Panc1 (cell line): ENCODE results near the gene LIMCH1. TPM values are rescaled to one million over a fixed set of nuclear protein-coding genes. Genes with fewer than 3 reads are reported as not detected.

Experiments
- ATAC-seq: fragments of 200-7000 bp; cut with Tn5 transposase; 2 replicates; pipeline ENCODE4 v1.9.1; 2020; ENCODE audit warnings: mild to moderate bottlenecking, moderate library complexity
- BruUV-seq: library from RNA; stranded (reverse); fragments of 400-500 nt; replicated peaks from 2 replicates; lab custom pipeline; 2021; lab: Mats Ljungman, UMichigan
- CTCF ChIA-PET: fragments of 300-600 bp; sonication (Branson Sonifier 250); formaldehyde crosslinking; loops from one replicate; lab custom pipeline; 2022; ENCODE audit warnings: antibody characterized with exemption; lab: Charles Lee
- POLR2A ChIA-PET: fragments of 300-600 bp; sonication (Branson Sonifier 250); formaldehyde crosslinking; loops from one replicate; lab custom pipeline; 2022; ENCODE audit warnings: antibody characterized with exemption; lab: Charles Lee
- DNase-seq: peaks from one replicate; pipeline ENCODE4 v3.0.0-alpha.2; 2010; ENCODE audit warnings: low read depth, low spot score
- H3K27ac ChIP-seq: 2 replicates; pipeline ENCODE4 v1.5.1; 2011; ENCODE audit warnings: mild to moderate bottlenecking, low read length, inconsistent platforms
- H3K27me3 ChIP-seq: fragments of 200-500 bp; sonication (Bioruptor generic); 2 replicates; pipeline ENCODE4 v1.6.0; 2014; ENCODE audit warnings: low read length, inconsistent platforms; ENCODE audit not compliant: control insufficient read depth, insufficient read depth
- H3K36me3 ChIP-seq: fragments of 200-500 bp; sonication (Bioruptor generic); 2 replicates; pipeline ENCODE4 v1.5.1; 2014; ENCODE audit warnings: inconsistent platforms, mild to moderate bottlenecking, low read length, moderate library complexity; ENCODE audit not compliant: control insufficient read depth, insufficient read depth
- H3K4me1 ChIP-seq: 2 replicates; pipeline ENCODE4 v1.5.1; 2011; ENCODE audit warnings: inconsistent platforms, mild to moderate bottlenecking, low read length, moderate library complexity; ENCODE audit not compliant: control insufficient read depth, insufficient read depth
- H3K4me3 ChIP-seq, 2 experiments: 2 replicates each; pipeline ENCODE4 v1.5.1; 2011 to 2012; ENCODE audit warnings: low read depth in 2 of 2, low read length in 2 of 2, mild to moderate bottlenecking in 2 of 2, inconsistent platforms in 1 of 2, moderate library complexity in 1 of 2
- H3K9me3 ChIP-seq: fragments of 200-500 bp; sonication (Bioruptor generic); 2 replicates; pipeline ENCODE4 v1.5.1; 2014; ENCODE audit warnings: low read depth, mild to moderate bottlenecking, inconsistent platforms, low read length, moderate library complexity; ENCODE audit not compliant: control insufficient read depth, insufficient read depth
- CTCF ChIP-seq: fragments of 450-650 bp; IDR thresholded peaks from 2 replicates; pipeline ENCODE4 v1.5.1; 2017; ENCODE audit warnings: mild to moderate bottlenecking
- POLR2AphosphoS5 ChIP-seq: IDR thresholded peaks from 2 replicates; pipeline ENCODE4 v1.6.1; 2012; ENCODE audit warnings: mild to moderate bottlenecking, low read depth, low read length, moderate library complexity
- SIN3A ChIP-seq: IDR thresholded peaks from 2 replicates; pipeline ENCODE4 v1.6.1; 2012; ENCODE audit warnings: low read depth, mild to moderate bottlenecking, low read length, moderate library complexity, borderline replicate concordance; ENCODE audit not compliant: insufficient read depth
- TCF7L2 ChIP-seq: IDR thresholded peaks from 2 replicates; pipeline ENCODE4 v1.6.1; 2011; ENCODE audit warnings: mild to moderate bottlenecking, low read depth, low read length, inconsistent platforms
- in situ Hi-C: cut with HindIII; loops from 2 replicates; pipeline ENCODE4 v1.10.0; 2016; ENCODE audit warnings: low sequenced_read_pairs, low pct_unique_long_range_greater_than_20kb
- intact Hi-C: fragments of 100-400 bp; cut with micrococcal nuclease; formaldehyde crosslinking; loops from one replicate; pipeline ENCODE4 v1.10.0; 2022; ENCODE audit not compliant: unreplicated experiment
- total RNA-seq: library from RNA; stranded (reverse); gene quantifications from one replicate; pipeline ENCODE4 v1.2.1, GENCODE V29; 2021; ENCODE audit not compliant: unreplicated experiment
- TF ChIP-seq, protein P1 (sequence below), 2 experiments: IDR thresholded peaks; 2 replicates each; pipeline ENCODE4 v1.6.1; 2011 to 2012; ENCODE audit warnings: low read depth in 2 of 2, control low read depth in 1 of 2, low read length in 1 of 2, mild to moderate bottlenecking in 1 of 2, moderate library complexity in 1 of 2; ENCODE audit not compliant: insufficient read depth in 1 of 2

Gene LIMCH1
- total RNA-seq, 1 experiment from 2014 or later, result 3.3 TPM

- Histone ChIP-seq H3K36me3 (no peaks in the 10 kb centered on the region), H3K27me3 (no peaks in the 10 kb centered on the region), H3K4me3 (no peak overlapping the region), H3K27ac (no peak overlapping the region), H3K9me3 (no peaks in the 10 kb centered on the region), H3K4me1 (no peaks in the 10 kb centered on the region)
- no peak for DNase-seq
- no peak for ATAC-seq
- in situ Hi-C loops (no loop called here), intact Hi-C loops (no loop called here)
- BruUV-seq, result no TSS peak
- POLR2A ChIA-PET, result no interaction called here
- TF ChIP-seq CTCF (no peak), TCF7L2 (no peak), POLR2AphosphoS5 (no peak), SIN3A (no peak)
- TF ChIP-seq, protein P1, sequence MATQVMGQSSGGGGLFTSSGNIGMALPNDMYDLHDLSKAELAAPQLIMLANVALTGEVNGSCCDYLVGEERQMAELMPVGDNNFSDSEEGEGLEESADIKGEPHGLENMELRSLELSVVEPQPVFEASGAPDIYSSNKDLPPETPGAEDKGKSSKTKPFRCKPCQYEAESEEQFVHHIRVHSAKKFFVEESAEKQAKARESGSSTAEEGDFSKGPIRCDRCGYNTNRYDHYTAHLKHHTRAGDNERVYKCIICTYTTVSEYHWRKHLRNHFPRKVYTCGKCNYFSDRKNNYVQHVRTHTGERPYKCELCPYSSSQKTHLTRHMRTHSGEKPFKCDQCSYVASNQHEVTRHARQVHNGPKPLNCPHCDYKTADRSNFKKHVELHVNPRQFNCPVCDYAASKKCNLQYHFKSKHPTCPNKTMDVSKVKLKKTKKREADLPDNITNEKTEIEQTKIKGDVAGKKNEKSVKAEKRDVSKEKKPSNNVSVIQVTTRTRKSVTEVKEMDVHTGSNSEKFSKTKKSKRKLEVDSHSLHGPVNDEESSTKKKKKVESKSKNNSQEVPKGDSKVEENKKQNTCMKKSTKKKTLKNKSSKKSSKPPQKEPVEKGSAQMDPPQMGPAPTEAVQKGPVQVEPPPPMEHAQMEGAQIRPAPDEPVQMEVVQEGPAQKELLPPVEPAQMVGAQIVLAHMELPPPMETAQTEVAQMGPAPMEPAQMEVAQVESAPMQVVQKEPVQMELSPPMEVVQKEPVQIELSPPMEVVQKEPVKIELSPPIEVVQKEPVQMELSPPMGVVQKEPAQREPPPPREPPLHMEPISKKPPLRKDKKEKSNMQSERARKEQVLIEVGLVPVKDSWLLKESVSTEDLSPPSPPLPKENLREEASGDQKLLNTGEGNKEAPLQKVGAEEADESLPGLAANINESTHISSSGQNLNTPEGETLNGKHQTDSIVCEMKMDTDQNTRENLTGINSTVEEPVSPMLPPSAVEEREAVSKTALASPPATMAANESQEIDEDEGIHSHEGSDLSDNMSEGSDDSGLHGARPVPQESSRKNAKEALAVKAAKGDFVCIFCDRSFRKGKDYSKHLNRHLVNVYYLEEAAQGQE (IDR thresholded peaks at IDR 0.05; ENCODE audit: insufficient read depth in 1 of 2, low read depth in 2 of 2, low read length in 1 of 2), result no peak
- CTCF ChIA-PET, result interaction anchor here (0.7 kb wide), 1 partner anchor 289 kb away, joined by 6 read pairs; no protein-coding TSS in a partner anchor
These were observed 31.8 kb upstream of the LIMCH1 start for GRCh38 chr4:41506130-41506529.

DNA sequence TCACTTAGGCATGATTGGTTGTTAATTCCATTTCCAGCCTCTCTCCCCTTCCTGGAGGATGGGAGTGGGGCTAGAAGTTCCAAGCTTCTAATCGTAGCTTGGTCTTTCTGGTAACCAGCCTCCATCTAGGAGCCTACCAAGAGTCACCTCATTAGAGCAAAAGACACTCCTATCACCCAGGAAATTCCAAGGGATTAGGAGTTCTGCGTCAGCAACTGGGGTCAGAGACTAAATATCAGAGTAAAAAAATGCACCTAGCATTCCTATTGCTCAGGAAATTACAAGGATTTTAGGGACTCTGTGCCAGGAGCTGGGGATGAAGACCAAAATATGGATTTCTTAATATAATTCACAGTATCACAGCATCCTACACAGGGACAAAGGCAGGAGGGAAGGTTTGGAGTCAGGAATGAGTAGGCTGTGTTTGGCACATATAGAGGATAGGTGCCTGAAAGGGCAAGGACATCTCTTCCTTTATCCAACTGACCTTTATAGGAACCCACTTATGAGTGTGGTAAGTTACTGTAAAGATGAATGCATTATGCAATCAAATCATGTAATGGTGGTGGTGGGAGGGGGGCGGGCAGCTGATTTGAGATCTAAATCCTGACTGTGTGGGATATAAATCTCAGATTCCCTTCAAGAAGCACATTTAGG lies 30.5 kb upstream of the LIMCH1 start:
- no peak for DNase-seq
- H3K9me3 ChIP-seq, result no peaks in the 10 kb centered on the region
- ChIA-PET POLR2A (no interaction called here), CTCF (no interaction called here)
- H3K4me3 ChIP-seq, result no peak overlapping the region
- no peak for ATAC-seq
- no peaks in the 10 kb centered on the region for H3K4me1 ChIP-seq
- TF ChIP-seq POLR2AphosphoS5 (no peak), TCF7L2 (no peak), SIN3A (no peak), CTCF (no peak)
- TF ChIP-seq, protein P1 (IDR thresholded peaks at IDR 0.05; ENCODE audit: insufficient read depth in 1 of 2, low read depth in 2 of 2, low read length in 1 of 2), result no peak
- intact Hi-C loops (no loop called here), in situ Hi-C loops (no loop called here)
- no peaks in the 10 kb centered on the region for H3K36me3 ChIP-seq
- H3K27me3 ChIP-seq, result no peaks in the 10 kb centered on the region
- no peak overlapping the region for H3K27ac ChIP-seq
- no TSS peak for BruUV-seq
